HG02973 (cell line): Measurements from ENCODE around the gene CLECL1.
"Not testable (repeated sequence)": the region's sequence is repeated elsewhere in the genome, so short reads cannot be mapped to it uniquely, and the experiment has no call there.

Experiments used
- ATAC-seq: cut with Tn5 transposase; IDR thresholded peaks from one replicate; pipeline ENCODE4 v1.9.1; 2021; ENCODE audit warnings: moderate library complexity; ENCODE audit not compliant: unreplicated experiment

CLECL1 gene

DNA sequence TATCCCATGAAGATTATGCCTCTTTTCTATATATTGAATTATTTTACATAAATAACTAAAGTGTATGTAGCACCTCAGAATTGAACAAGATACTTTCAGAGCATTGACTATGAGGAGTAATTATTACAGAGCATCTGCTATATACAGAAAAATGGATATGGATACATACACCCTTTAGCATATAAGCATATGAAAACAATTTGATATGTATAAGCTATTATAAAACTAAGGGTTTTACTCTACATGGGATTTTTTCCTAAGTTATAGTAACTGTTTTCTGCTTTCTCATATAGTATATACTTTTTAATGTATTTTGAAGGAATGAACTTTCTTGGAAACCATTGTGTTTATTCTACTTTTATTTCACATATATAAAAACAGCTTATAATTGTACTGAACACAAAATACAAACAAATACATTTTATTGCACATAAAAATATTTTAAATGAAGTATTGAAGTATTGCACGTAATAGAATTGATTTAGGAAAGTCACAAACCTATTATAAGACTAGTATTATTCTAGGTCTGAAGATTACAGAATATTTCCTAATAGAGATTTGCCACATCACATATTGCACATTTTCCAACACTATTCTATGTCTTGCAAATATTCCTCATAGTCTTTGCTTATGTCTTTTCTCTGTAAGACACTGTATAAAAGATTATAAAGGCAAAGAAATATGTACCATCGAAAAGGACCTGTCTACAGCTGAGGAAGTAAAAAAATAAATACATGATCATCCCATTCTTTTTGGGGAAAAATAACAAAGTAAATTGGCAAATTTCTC, 19.4 kb upstream of the CLECL1 start:
- no peak for ATAC-seq

DNA sequence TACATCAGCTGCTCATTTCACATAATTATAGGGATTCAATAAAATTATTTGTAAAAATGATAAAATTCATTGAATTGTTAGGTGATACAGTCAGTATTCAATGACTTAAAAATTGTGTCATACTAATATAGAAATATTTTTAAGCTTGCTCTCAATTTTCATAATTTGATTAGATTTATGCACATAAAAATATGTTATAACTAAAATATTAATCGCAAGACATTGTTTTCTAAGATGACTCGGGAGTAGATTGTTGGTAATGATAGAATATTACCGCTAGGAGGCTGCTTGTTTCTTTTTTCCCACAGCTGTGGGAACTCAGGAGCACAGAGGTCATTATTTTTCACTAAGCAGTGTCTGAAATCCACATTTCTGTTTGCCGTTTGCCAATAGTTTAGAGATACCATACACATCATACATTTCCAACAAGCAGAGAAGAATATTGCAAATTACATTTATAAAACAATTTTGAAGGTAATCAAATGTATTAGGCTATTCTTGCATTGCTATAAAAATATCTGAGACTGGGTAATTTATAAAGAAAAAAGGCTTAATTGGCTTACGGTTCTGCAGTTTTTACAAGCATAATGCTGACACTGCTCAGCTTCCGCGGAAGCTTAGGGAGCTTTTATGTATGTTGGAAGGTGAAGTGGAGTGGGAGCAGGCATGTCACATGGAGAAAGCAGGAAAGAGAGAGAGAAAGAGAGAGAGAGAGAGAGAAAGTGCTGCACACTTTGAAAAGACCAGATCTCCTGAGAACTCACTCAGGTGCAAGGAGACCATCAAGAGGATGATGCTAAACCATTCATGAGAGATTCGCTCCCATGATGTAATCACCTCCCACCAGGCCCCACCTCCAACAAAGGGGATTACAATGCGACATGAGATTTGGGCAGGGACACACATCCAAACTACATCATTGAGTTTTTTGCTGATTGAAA, 18.6 kb upstream of the CLECL1 start:
- ATAC-seq = no peak

GRCh38 chr12:9750276-9751203, 17.6 kb upstream of the CLECL1 start:
- peak; percentile 48 for ATAC-seq

DNA sequence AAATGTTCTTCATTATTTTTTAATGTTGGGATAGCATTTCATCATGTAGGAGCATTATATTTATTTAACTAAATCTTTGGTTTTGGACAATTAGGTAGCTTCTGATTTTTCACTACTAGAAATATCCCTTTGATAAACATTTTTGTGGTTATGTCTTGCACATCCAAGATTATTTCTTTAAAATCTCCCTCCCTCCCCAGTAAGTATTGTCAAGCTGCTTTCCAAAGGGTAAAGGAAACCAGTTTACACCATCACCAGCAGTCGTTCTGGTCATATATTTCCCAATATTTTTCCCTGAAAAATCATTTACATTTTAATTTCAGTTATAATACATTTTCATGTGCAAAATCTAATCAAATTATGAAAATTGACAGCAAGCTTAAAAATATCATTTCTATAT, 16.7 kb upstream of the CLECL1 start:
- no peak for ATAC-seq

GRCh38 chr12:9745199-9745598, 12.3 kb upstream of the CLECL1 start:
- no peak for ATAC-seq

- no peak for ATAC-seq
These were observed 9.8 kb upstream of the CLECL1 start for GRCh38 chr12:9742661-9743060.

DNA sequence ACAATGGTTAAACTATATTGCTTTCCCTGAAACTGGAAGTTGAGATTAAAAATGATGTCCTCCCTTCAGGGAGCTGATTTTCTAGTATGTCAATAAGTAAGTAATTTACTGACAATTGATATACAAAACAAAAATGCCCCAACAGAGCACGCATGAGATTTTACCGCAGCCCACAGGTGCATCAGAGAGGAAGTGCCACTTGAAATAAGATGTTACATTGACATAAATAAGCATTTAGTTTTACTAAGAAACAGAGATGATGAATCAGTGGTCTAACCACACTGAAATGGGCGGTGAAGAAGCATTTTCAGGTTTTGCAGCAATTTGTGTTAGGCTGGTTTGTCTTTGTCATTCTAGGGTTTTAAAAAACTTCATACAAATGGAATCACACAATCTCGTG, 8.8 kb upstream of the CLECL1 start:
- ATAC-seq = peak; percentile 74

DNA sequence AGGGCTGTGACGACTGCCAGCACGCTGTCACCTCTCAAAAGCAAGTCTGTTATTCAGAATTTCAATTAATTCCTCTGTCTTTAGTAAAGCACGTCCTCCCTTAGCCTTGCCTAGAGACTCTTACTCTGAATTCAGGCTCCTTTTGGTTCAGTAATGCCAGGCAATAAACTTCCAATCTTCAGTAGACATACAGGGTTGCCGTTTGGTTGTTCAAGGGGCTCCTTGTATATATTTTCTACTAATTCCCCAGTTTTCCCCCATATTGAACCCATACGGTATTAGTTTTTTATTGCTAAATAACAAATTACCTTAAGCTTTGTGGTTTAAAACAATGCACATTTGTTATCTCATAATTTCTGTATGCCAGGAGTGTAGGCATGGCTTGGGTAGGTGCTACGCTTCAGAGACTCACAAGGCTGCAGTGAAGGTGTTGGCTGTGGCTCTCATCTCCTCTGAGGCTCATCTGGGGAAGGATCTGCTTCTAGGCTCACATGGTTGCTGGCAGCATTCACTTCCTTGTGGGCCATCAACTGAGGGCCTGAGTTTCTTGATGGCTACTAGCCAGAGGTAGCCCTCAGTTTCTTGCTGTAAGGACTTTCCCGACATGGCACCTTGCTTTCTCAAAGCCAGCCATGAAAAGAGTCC, 7.3 kb upstream of the CLECL1 start:
- ATAC-seq = no peak

GRCh38 chr12:9739404-9740105, 6.7 kb upstream of the CLECL1 start:
- ATAC-seq = not testable (repeated sequence)

DNA sequence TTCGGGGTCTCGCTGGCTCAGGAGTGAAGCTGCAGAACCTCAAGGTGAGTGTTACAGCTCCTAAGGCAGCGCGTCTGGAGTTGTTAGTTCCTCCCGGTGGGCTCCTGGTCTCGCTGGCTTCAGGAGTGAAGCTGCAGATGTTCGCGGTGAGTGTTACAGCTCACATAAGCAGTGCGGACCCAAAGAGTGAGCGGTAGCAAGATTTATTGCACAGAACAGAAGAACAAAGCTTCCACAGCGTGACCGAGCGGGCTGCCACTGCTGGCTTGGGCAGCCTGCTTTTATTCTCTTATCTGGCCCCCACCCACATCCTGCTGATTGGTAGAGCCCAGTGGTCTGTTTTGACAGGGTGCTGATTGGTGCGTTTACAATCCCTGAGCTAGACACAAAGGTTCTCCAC, 6.0 kb upstream of the CLECL1 start:
- not testable (repeated sequence) for ATAC-seq

- ATAC-seq = no peak
These were observed 4.2 kb upstream of the CLECL1 start for GRCh38 chr12:9736936-9737705.

GRCh38 chr12:9735601-9736000, 2.7 kb upstream of the CLECL1 start:
- no peak for ATAC-seq

- no peak for ATAC-seq
These were observed 1.1 kb downstream of the CLECL1 start for GRCh38 chr12:9731797-9732196.

GRCh38 chr12:9731393-9731792, 1.5 kb downstream of the CLECL1 start:
- ATAC-seq = no peak

DNA sequence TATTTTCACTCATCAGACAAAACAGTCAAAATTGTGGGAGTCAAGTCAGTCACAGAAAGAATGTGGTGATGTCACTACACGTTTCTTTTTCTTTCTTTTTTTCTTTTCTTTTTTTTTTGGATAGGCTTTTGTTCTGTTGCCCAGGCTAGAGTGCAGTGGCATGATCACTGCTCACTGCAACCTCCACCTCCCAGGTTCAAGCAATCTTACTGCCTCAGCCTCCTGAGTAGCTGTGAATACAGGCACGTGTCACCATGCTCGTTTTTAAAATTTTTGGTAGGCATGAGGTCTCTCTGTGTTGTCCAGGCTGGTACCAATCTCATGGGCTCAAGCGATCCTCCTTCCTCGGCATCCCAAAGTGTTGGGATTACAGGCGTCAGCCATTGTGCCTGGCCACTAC, 2.3 kb downstream of the CLECL1 start:
- ATAC-seq = no peak

DNA sequence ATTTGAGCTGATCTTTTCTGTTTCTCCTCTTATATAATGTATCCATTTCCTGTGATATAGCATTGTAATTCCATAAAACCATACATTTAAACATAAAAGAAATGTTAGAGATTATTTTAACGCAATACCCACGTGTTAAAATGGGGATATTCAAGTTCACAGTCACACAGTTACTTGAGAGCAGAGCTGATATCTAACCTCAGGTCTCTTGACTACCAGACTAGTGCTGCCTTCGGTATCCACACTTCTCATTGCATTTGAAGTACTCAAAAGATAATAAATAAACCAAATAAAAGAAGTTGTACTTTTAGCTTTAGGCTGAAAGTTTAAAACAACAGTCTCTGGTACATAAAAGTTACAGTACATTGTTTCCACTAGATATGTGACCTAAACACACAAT, 2.9 kb downstream of the CLECL1 start:
- no peak for ATAC-seq

DNA sequence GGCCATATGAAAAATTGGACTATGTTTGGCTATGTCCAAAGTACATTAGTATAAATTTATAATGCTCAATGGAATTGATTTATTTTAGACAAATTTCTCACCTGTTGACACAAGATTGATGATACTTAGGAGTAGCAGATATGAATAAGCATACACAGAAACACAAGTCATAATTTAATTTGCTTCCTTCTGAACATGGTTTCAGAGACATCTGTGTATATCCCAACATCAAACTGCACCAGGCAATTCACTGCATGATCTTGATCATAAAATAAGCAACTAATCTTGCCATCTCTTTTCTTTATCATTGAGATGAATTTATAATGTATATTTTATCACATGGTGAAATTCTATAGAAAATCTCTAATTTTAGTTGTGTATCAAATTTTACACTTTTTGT, 3.8 kb downstream of the CLECL1 start:
- no peak for ATAC-seq

DNA sequence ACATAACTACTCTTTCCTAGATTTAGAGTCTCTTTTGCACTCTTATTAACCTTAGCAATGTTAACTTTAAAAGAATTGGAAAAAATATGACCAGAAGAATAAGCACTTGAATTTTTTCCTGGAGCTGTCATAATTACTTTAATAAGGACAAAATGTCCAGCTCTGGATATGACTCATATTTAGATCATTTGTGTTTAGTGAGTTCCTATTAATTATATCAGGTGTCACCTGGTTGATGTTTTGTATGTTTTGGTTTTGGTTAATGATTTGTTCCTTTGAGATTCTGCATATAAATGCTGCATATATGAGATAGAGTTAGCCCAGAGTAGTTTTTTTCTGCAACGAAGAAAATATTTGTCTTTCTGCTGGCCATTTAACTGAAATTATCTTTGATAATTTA, 5.1 kb downstream of the CLECL1 start:
- no peak for ATAC-seq

DNA sequence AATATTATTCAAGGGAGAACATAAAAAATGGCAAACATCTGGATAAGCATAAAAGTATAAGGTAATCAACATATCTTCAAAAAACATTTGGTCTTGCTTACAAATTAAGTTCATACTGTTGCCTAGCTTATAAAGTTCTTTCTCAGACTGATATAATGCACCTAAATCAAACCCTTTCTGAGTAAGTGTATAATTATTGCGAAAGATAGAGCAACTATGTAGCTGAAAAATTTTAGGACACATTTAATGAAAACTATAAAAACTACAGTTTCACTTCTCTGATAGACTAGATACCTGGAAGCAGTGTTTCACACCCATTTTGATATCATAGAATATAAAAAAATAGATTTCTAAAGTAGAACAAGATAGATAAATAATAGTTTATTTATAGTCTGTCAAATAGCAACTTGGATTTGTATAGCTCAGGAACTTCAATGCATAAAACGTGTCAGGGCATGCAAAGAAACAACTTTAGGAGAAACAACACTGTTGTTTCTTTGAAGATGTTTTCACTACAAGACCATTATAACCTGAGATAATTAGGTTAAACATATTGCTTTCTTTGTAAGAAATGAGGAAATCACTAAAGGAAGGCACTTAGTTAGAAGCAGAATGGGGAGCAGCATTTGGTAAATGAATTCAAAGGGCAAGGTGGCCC, 7.6 kb downstream of the CLECL1 start:
- no peak for ATAC-seq
